Omental fat pad (tissue), 4 donors: ENCODE data around the gene SIPA1L3. TPM values are rescaled to one million over a fixed set of nuclear protein-coding genes. Genes with fewer than 3 reads are reported as not detected.

Source experiments
- ATAC-seq: fragments of 150-250 bp; one replicate; pipeline ENCODE4 v1.9.1; 2016; ENCODE audit warnings: mild to moderate bottlenecking, moderate library complexity; ENCODE audit not compliant: low FRiP score
- DNase-seq: peaks from one replicate; pipeline ENCODE4 v3.0.0-alpha.2; 2019; ENCODE audit warnings: low spot score
- total RNA-seq, 4 donors: library from RNA; depleted of rRNA; stranded (reverse); fragments of >200 nt; gene quantifications; one replicate each; pipeline ENCODE4 v1.1.0, GENCODE V29; 2016
- TF ChIP-seq, protein P1 (sequence below), 3 donors: fragments of 450-650 bp; IDR thresholded peaks; one replicate each; pipeline ENCODE4 v1.5.1; 2016 to 2017; ENCODE audit warnings: antibody characterized with exemption in 3 of 3, mild to moderate bottlenecking in 3 of 3, moderate library complexity in 2 of 3

Gene SIPA1L3
- total RNA-seq, 4 donors from 2014 or later: 8.9 to 14.7 (median 12.0) TPM

DNA sequence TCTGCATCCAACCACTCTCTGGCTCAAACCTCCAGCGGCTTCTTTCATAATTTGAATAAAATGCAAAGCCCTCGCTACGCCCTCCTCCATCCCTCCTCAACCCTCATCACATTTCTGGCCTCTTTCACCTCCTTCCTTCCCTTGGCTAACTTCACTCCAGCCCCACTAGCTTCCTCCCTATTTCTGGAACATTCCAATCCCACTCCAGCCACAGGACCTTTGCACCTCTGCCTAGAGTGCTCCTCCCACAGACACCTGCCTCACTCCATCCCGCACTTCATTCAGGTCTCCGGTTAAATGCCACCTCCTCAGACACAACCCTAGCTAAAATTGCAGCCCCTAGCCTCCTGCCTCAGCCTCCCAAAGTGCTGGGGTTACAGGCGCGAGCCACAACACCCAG lies 324.9 kb downstream of the SIPA1L3 start:
- no peak for ATAC-seq
- no peak for DNase-seq
- TF ChIP-seq, protein P1, sequence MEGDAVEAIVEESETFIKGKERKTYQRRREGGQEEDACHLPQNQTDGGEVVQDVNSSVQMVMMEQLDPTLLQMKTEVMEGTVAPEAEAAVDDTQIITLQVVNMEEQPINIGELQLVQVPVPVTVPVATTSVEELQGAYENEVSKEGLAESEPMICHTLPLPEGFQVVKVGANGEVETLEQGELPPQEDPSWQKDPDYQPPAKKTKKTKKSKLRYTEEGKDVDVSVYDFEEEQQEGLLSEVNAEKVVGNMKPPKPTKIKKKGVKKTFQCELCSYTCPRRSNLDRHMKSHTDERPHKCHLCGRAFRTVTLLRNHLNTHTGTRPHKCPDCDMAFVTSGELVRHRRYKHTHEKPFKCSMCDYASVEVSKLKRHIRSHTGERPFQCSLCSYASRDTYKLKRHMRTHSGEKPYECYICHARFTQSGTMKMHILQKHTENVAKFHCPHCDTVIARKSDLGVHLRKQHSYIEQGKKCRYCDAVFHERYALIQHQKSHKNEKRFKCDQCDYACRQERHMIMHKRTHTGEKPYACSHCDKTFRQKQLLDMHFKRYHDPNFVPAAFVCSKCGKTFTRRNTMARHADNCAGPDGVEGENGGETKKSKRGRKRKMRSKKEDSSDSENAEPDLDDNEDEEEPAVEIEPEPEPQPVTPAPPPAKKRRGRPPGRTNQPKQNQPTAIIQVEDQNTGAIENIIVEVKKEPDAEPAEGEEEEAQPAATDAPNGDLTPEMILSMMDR (IDR thresholded peaks at IDR 0.05): no peak

DNA sequence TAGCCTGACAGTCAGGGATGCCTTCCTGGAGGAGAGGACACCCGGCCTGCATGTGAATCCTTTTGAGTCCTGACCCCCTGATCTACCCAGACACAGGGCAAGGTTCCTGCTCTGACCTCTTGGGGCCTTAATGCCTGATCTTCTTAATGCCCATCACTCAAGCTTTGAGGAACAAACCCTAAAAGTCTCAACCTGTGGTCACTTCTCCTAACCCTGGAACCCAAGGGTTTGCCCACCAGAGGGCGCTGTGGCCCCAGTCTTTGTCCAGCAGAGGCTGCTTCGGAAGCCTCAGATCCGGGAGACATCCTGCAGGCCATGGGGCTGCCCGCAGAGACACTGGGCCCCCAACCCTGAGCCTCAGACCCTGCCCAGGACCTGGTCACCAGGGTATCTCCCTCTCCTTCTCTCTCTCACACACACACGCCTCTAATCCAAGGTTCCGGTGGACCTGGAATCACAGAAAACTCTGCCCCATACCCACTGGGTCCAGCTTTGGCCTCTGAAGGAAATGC lies 326.8 kb downstream of the SIPA1L3 start:
- ATAC-seq (peak; percentile 41), DNase-seq (peak; percentile 87)
- TF ChIP-seq, protein P1 (IDR thresholded peaks at IDR 0.05): peak in 1 of 3 donors; percentile 55

DNA sequence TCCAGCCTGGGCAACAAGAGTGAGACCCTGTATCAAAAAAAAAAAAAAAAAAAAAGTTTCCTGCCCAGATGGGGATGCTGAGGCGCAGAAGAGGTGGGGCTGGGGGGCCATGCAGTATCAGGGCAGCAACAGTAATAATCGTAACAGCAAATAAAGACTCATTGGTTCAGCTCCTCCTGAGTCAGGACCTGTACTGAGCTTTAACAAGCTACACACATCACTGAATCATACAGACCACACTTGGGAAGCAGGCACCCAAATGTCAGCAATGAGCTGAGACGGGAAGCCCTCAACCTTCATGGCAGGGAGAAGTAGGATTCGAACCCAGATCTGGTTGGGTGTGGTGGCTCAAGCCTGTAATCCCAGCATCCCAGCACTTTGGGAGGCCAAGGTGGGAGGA lies 327.6 kb downstream of the SIPA1L3 start:
- DNase-seq: no peak
- TF ChIP-seq, protein P1 (IDR thresholded peaks at IDR 0.05): no peak
- no peak for ATAC-seq

DNA sequence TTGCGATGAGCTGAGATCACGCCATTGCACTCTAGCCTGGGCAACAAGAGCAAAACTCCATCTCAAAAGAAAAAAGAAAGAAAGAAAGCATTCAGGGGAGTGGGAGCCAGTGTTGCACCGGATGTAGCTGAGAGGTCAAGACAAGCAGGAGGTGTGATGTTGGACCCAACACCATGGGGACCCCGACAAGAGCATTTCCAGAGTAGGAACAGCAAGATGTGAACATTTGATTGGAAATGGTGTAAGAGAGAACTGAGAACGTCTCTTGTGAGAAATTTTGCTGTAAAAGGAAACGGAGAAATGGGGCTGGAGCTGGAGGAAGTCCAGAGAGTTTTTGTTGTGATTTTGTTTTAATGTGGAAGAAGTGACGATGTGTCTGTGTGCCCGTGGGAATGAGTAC lies 332.8 kb downstream of the SIPA1L3 start:
- ATAC-seq (no peak), DNase-seq (no peak)
- TF ChIP-seq, protein P1 (IDR thresholded peaks at IDR 0.05): no peak

DNA sequence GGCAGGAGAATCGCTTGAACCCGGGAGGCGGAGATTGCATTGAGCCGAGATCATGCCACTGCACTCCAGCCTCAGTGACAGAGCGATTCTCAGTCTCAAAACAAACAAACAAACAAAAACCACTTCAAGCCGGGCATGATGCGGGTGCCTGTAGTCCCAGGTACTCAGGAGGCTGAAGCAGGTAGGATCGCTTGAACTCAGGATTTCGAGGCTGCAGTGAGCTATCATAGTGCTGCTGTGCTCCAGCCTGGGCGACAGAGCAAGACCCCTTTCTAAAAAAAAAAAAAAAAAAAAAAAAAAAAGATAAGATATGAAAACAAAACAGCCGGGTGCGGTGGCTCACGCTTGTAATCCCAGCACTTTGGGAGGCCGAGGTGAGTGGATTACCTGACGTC lies 336.3 kb downstream of the SIPA1L3 start:
- ATAC-seq (no peak), DNase-seq (no peak)
- TF ChIP-seq, protein P1 (IDR thresholded peaks at IDR 0.05): no peak

DNA sequence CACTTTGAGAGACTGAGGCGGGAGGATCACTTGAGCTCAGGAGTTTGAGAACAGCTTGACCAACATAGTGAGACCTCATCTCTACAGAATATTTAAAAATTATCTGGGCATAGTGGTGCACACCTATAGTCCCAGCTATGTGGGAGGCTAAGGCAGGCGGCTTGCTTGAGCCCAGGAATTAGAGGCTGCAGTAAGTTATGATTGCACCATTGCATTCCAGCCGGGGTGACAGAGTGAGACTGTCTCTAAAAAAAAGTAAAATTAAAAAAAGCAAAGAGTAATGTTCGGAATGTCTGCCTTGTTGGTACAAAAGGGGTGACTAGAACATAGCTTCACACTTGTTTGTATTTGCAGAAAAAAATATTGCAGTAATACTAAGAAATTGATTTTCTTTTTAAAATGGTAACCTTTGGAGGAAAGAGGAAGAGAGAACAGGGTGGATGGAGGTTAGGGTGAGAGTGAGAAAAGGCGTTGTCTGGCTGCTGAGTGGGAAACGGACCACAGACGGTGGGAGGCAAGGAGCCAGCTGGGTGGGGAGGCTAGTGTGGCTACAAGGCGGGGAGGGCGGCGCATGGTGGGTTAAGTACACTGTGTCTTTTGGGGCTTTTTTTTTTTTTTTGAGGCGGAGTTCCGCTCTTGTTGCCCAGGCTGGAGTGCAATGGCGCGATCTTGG lies 339.0 kb downstream of the SIPA1L3 start:
- ATAC-seq: peak; percentile 20

More for the DNA sequence above, 339.0 kb downstream of the SIPA1L3 start:
- no peak for DNase-seq
- TF ChIP-seq, protein P1 (IDR thresholded peaks at IDR 0.05): no peak
